Measurements from ENCODE around the gene CHIT1. TPM values are rescaled to one million over a fixed set of nuclear protein-coding genes. Genes with fewer than 3 reads are reported as not detected.
A peak's percentile ranks its signal among the peaks of the same experiment; 100 is the strongest.

The CHIT1 gene
- total RNA-seq, 1 experiment from 2014 or later: not detected

- no peaks in the 10 kb centered on the region for H3K36me3 ChIP-seq (ENCODE audit: control insufficient read depth, insufficient read depth, low read length)
- H3K4me1 ChIP-seq (ENCODE audit: control insufficient read depth, insufficient read depth, low read length): peaks cover 6% of the 10 kb centered on the region
- H3K27me3 ChIP-seq (ENCODE audit: control insufficient read depth, insufficient read depth, low read length): no peaks in the 10 kb centered on the region
- ATAC-seq: no peak
- DNase-seq (ENCODE audit: low read depth, low spot score): no peak
- POLR2A ChIA-PET: no interaction called here
- H3K27ac ChIP-seq (ENCODE audit: low read length): no peak overlapping the region
- no peak for TF ChIP-seq POLR2AphosphoS5 (IDR thresholded peaks at IDR 0.05; ENCODE audit: low read depth, low read length)
- TF ChIP-seq REST (IDR thresholded peaks at IDR 0.05; ENCODE audit: insufficient read depth in 1 of 2, low read depth in 2 of 2, low read length in 1 of 2): no peak
- TF ChIP-seq SIN3A (IDR thresholded peaks at IDR 0.05; ENCODE audit: borderline replicate concordance, insufficient read depth, low read depth, low read length): no peak
- TF ChIP-seq TCF7L2 (IDR thresholded peaks at IDR 0.05; ENCODE audit: low read depth, low read length): no peak
- H3K4me3 ChIP-seq (ENCODE audit: low read depth in 2 of 2, low read length in 2 of 2): no peak overlapping the region
- in situ Hi-C loops (cut with HindIII; ENCODE audit: low pct_unique_long_range_greater_than_20kb, low sequenced_read_pairs): no loop called here
- H3K9me3 ChIP-seq (ENCODE audit: control insufficient read depth, insufficient read depth, low read depth, low read length): no peaks in the 10 kb centered on the region
- intact Hi-C loops (cut with micrococcal nuclease; ENCODE audit: unreplicated experiment): no loop called here
- BruUV-seq (replicated peaks): no TSS peak
- CTCF ChIA-PET: interaction anchor here (1.1 kb wide), 2 partner anchors 14 to 66 kb away, joined by 4 read pairs; no protein-coding TSS in a partner anchor
Measured at GRCh38 chr1:203271962-203272632, 42.6 kb upstream of the CHIT1 start.

- no peaks in the 10 kb centered on the region for H3K36me3 ChIP-seq (ENCODE audit: control insufficient read depth, insufficient read depth, low read length)
- peaks cover 6% of the 10 kb centered on the region for H3K4me1 ChIP-seq (ENCODE audit: control insufficient read depth, insufficient read depth, low read length)
- no peak overlapping the region for H3K4me3 ChIP-seq (ENCODE audit: low read depth in 2 of 2, low read length in 2 of 2)
- H3K27me3 ChIP-seq (ENCODE audit: control insufficient read depth, insufficient read depth, low read length): no peaks in the 10 kb centered on the region
- in situ Hi-C loops (cut with HindIII; ENCODE audit: low pct_unique_long_range_greater_than_20kb, low sequenced_read_pairs): no loop called here
- BruUV-seq (replicated peaks): no TSS peak
- ATAC-seq: peak; percentile 52; the same call in 1 of the 2 replicates
- ChIA-PET POLR2A (no interaction called here), CTCF (interaction anchor here (0.6 to 1.1 kb wide), 3 partner anchors 51 to 231 kb away, joined by 3 to 4 read pairs (median 3); no protein-coding TSS in a partner anchor)
- TF ChIP-seq CTCF (IDR thresholded peaks at IDR 0.05) (no peak), SIN3A (IDR thresholded peaks at IDR 0.05; ENCODE audit: borderline replicate concordance, insufficient read depth, low read depth, low read length) (no peak), TCF7L2 (IDR thresholded peaks at IDR 0.05; ENCODE audit: low read depth, low read length) (no peak), REST (IDR thresholded peaks at IDR 0.05; ENCODE audit: insufficient read depth in 1 of 2, low read depth in 2 of 2, low read length in 1 of 2) (no peak), POLR2AphosphoS5 (IDR thresholded peaks at IDR 0.05; ENCODE audit: low read depth, low read length) (no peak)
- intact Hi-C loops (cut with micrococcal nuclease; ENCODE audit: unreplicated experiment): no loop called here
- no peak overlapping the region for H3K27ac ChIP-seq (ENCODE audit: low read length)
- DNase-seq (ENCODE audit: low read depth, low spot score): no peak
- no peaks in the 10 kb centered on the region for H3K9me3 ChIP-seq (ENCODE audit: control insufficient read depth, insufficient read depth, low read depth, low read length)
Measured at GRCh38 chr1:203271018-203271743, 41.7 kb upstream of the CHIT1 start.

Data from Panc1 (cell line).